A673 (cell line): Measurements from ENCODE around the gene ATMIN. TPM values are rescaled to one million over a fixed set of nuclear protein-coding genes. Genes with fewer than 3 reads are reported as not detected.

Experiments used
- BruUV-seq: library from RNA; stranded (reverse); fragments of 400-500 nt; replicated peaks from 2 replicates; lab custom pipeline; 2021; lab: Mats Ljungman, UMichigan
- CTCF ChIA-PET: fragments of 300-600 bp; sonication (Branson Sonifier 250); formaldehyde crosslinking; loops from one replicate; lab custom pipeline; 2022; ENCODE audit warnings: antibody characterized with exemption; lab: Charles Lee
- POLR2A ChIA-PET: fragments of 300-600 bp; sonication (Branson Sonifier 250); formaldehyde crosslinking; loops from one replicate; lab custom pipeline; 2022; ENCODE audit warnings: antibody characterized with exemption; ENCODE audit not compliant: low non-redundant PET; lab: Charles Lee
- DNase-seq: peaks from one replicate; pipeline ENCODE4 v3.0.0-alpha.2; 2015; ENCODE audit warnings: low spot score
- H3K27ac ChIP-seq: fragments of 200-600 bp; sonication (generic); 2 replicates; pipeline ENCODE4 v1.5.1; 2016; ENCODE audit warnings: mixed run types, low read depth, mild to moderate bottlenecking, mixed read lengths, antibody characterized with exemption, low read length; ENCODE audit not compliant: poor library complexity, severe bottlenecking
- H3K27me3 ChIP-seq: fragments of 200-600 bp; sonication (generic); replicated peaks from 2 replicates; pipeline ENCODE4 v1.6.1; 2017; ENCODE audit warnings: mixed run types, low read depth, mild to moderate bottlenecking, mixed read lengths, antibody characterized with exemption, low read length; ENCODE audit not compliant: insufficient read depth, poor library complexity
- H3K36me3 ChIP-seq: fragments of 200-600 bp; sonication (generic); 2 replicates; pipeline ENCODE4 v1.6.1; 2016; ENCODE audit warnings: mixed run types, mild to moderate bottlenecking, mixed read lengths, antibody characterized with exemption, low read length; ENCODE audit not compliant: insufficient read depth, poor library complexity, severe bottlenecking
- H3K4me1 ChIP-seq: fragments of 200-600 bp; sonication (generic); 2 replicates; pipeline ENCODE4 v1.6.1; 2017; ENCODE audit warnings: mixed run types, mild to moderate bottlenecking, mixed read lengths, antibody characterized with exemption, low read length; ENCODE audit not compliant: insufficient read depth, poor library complexity, severe bottlenecking
- H3K4me3 ChIP-seq: fragments of 200-600 bp; sonication (generic); 2 replicates; pipeline ENCODE4 v1.5.1; 2016; ENCODE audit warnings: low read depth, mixed run types, mild to moderate bottlenecking, mixed read lengths, low read length; ENCODE audit not compliant: poor library complexity, severe bottlenecking
- H3K9me3 ChIP-seq: fragments of 200-600 bp; sonication (generic); 2 replicates; pipeline ENCODE4 v1.6.1; 2016; ENCODE audit warnings: mixed run types, low read depth, mild to moderate bottlenecking, mixed read lengths, antibody characterized with exemption, low read length; ENCODE audit not compliant: poor library complexity, severe bottlenecking
- CTCF ChIP-seq: fragments of 300-800, 200-600 bp; sonication (generic); conservative IDR thresholded peaks from 2 replicates; pipeline ENCODE4 v1.5.1; 2017; ENCODE audit warnings: low read depth, mild to moderate bottlenecking, antibody characterized with exemption, low read length, moderate library complexity, mixed read lengths
- EZH2 ChIP-seq: fragments of 200-600 bp; sonication (generic); IDR thresholded peaks from 2 replicates; pipeline ENCODE4 v1.6.1; 2017; ENCODE audit warnings: borderline replicate concordance, low read depth, mild to moderate bottlenecking, mixed read lengths, antibody characterized with exemption, low read length; ENCODE audit not compliant: poor library complexity, severe bottlenecking
- intact Hi-C: fragments of 100-400 bp; cut with micrococcal nuclease; formaldehyde crosslinking; loops from one replicate; pipeline ENCODE4 v1.10.0; 2022; ENCODE audit not compliant: unreplicated experiment
- total RNA-seq: library from RNA; stranded (reverse); gene quantifications from 2 replicates; pipeline ENCODE4 v1.2.3, GENCODE V29; 2021

Gene ATMIN
- total RNA-seq, 1 experiment from 2014 or later: 44.6 TPM

GRCh38 chr16:81088836-81089235, 53.2 kb downstream of the ATMIN start:
- ChIA-PET POLR2A (no interaction called here), CTCF (no interaction called here)
- intact Hi-C loops: no loop called here
- no TSS peak for BruUV-seq
- Histone ChIP-seq H3K4me1 (no peaks in the 10 kb centered on the region), H3K27me3 (no peaks in the 10 kb centered on the region), H3K4me3 (no peak overlapping the region), H3K27ac (no peak overlapping the region), H3K36me3 (peaks cover 8% of the 10 kb centered on the region), H3K9me3 (no peaks in the 10 kb centered on the region)
- no peak for TF ChIP-seq EZH2
- no peak for TF ChIP-seq CTCF
- no peak for DNase-seq

- POLR2A ChIA-PET: no interaction called here
Measured at GRCh38 chr16:81094771-81095251, 59.2 kb downstream of the ATMIN start.

GRCh38 chr16:81095653-81095952, 60.0 kb downstream of the ATMIN start:
- H3K27me3 ChIP-seq: no peaks in the 10 kb centered on the region
- peak overlapping the region; percentile 89 for H3K4me3 ChIP-seq
- BruUV-seq: no TSS peak
- peak overlapping the region; percentile 67 for H3K27ac ChIP-seq
- H3K36me3 ChIP-seq: no peaks in the 10 kb centered on the region
- intact Hi-C loops: no loop called here
- TF ChIP-seq EZH2 (no peak), CTCF (no peak)
- POLR2A ChIA-PET: no interaction called here
- CTCF ChIA-PET: no interaction called here
- no peaks in the 10 kb centered on the region for H3K4me1 ChIP-seq
- DNase-seq: no peak
- H3K9me3 ChIP-seq: no peaks in the 10 kb centered on the region

More at GRCh38 chr16:81094771-81095251, 59.2 kb downstream of the ATMIN start:
- DNase-seq: no peak
- Histone ChIP-seq H3K27me3 (no peaks in the 10 kb centered on the region), H3K9me3 (no peaks in the 10 kb centered on the region), H3K27ac (no peak overlapping the region), H3K4me3 (peak overlapping the region; percentile 89), H3K36me3 (peaks cover under 1% of the 10 kb centered on the region), H3K4me1 (no peaks in the 10 kb centered on the region)
- intact Hi-C loops: no loop called here
- CTCF ChIA-PET: no interaction called here
- no peak for TF ChIP-seq CTCF
- TF ChIP-seq EZH2: no peak
- no TSS peak for BruUV-seq
